ENCODE results near the gene QSOX1.

QSOX1 gene

DNA sequence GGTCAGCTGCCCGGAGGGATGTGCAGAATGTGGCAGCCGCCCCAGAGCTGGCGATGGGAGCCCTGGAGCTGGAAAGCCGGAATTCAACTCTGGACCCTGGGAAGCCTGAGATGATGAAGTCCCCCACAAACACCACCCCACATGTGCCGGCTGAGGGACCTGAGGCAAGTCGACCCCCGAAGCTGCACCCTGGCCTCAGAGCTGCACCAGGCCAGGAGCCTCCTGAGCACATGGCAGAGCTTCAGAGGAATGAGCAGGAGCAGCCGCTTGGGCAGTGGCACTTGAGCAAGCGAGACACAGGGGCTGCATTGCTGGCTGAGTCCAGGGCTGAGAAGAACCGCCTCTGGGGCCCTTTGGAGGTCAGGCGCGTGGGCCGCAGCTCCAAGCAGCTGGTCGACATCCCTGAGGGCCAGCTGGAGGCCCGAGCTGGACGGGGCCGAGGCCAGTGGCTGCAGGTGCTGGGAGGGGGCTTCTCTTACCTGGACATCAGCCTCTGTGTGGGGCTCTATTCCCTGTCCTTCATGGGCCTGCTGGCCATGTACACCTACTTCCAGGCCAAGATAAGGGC, 41.9 kb downstream of the QSOX1 start:
- no peak for TF ChIP-seq GATA3 (IDR thresholded peaks at IDR 0.05; ENCODE audit: low read depth, low read length)
- TF ChIP-seq GATA2 (IDR thresholded peaks at IDR 0.05; ENCODE audit: low read depth, low read length): no peak; the same call in 1 of the 2 replicates

DNA sequence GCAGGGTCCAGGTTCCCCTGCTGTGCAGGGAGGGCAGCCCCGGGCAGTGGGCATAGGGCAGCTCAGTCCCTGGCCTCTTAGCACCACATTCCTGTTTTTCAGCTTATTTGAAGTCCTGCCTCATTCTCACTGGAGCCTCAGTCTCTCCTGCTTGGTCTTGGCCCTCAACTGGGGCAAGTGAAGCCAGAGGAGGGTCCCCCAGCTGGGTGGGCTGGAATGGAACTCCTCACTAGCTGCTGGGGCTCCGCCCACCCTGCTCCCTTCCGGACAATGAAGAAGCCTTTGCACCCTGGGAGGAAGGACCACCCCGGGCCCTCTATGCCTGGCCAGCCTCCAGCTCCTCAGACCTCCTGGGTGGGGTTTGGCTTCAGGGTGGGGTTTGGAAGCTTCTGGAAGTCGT, 42.6 kb downstream of the QSOX1 start:
- TF ChIP-seq GATA2 (IDR thresholded peaks at IDR 0.05; ENCODE audit: low read depth, low read length) (no peak), GATA3 (IDR thresholded peaks at IDR 0.05; ENCODE audit: low read depth, low read length) (no peak)

GRCh38 chr1:180198196-180198595, 43.5 kb downstream of the QSOX1 start:
- no peak for TF ChIP-seq GATA2 (IDR thresholded peaks at IDR 0.05; ENCODE audit: low read depth, low read length)
- TF ChIP-seq GATA3 (IDR thresholded peaks at IDR 0.05; ENCODE audit: low read depth, low read length): no peak

DNA sequence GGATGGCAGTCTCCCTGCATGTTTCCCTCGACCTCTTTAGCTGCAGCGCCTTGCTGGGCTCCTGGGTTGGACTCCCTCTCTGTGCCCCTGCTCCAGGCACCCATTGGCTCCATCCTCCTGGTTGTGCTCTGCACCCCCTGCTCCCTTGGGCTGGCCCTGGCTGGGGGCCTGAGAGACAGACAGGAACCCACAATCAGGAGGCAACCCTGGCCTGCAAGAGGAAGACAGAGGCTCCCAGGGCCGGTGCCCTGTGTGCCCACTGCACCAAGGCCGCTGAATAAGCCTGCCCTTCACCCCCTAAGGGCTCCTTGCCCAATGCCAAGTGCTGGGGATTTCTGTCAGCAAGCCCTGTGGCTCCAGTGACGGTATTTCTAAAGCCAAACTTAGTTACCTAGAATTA, 43.9 kb downstream of the QSOX1 start:
- no peak for TF ChIP-seq GATA2 (IDR thresholded peaks at IDR 0.05; ENCODE audit: low read depth, low read length)
- TF ChIP-seq GATA3 (IDR thresholded peaks at IDR 0.05; ENCODE audit: low read depth, low read length): no peak

DNA sequence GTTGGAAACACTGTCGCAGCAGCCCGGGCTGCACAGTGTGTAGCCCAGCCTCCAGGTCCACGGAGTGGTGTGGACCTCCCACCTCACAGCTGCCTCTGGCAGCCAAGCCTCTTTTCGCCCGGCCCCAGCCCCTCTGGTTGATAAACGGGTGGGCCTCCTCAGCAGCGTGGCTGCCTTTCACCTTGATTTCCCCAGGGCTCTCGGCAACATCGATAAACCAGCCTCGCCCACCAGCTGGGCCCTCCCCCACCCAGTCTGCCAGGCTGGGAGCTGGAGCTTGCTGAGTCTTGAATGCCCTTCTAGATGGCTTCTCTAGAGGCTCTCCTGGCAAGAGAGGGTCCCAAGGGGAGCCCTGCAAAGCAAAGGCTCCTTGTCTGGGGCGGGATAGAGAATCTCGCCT, 44.3 kb downstream of the QSOX1 start:
- TF ChIP-seq GATA2 (IDR thresholded peaks at IDR 0.05; ENCODE audit: low read depth, low read length): no peak
- no peak for TF ChIP-seq GATA3 (IDR thresholded peaks at IDR 0.05; ENCODE audit: low read depth, low read length)

DNA sequence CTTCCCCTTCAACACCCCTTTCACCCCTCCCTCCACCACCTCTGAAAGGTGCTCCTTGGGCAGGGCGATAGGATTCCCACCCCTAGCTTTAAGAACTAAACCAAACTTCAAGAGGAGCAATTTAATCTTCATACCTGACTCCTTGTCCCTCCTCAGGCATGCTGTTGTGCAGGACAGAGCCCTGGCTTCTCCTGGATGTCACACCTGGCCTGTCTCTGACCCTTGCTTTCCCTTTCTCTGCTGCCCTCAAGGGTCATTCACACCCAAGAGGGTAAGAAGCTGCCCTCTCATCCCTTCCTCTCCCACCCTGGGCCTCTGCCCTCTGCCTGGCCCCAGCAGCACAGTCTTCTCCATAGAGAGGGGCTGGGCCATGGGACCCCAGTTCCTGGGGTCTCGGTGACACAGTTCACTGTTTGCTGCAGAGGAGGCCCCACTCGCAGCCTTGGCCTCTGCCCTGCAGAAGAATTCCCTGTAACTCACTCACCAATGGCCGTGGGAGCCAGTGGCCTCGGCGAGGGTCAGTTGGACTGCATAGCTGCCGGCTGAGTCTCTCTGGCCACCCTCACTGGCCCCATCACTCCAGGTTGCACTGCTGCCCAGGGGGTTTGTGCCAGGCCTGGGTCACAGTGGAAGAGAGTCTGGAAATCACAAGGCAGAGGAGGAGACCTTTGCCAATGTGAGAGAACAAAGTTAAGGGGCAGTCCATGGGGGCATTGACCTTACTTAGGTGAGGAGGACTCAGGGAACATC, 47.0 kb downstream of the QSOX1 start:
- TF ChIP-seq GATA2 (IDR thresholded peaks at IDR 0.05; ENCODE audit: low read depth, low read length) (no peak), GATA3 (IDR thresholded peaks at IDR 0.05; ENCODE audit: low read depth, low read length) (no peak)

DNA sequence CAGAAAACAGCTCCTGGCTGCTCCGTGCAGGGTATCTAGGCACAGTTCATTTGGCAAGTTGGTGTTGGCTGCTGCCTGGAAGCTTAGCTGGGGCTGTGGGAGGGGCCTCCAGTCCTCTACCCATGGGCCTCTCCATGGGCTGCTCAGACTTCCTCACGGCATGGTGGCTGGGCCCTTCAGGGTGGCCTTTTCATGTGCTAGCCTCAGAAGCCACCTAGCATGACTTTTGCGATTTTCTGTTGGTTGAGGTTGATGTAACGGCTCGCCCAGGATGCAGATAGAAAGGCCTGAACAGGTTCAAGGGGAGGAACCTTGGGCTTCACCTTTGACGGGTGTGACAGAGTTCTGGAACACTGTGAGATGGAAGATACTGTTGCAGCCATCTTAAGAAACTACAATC, 49.6 kb downstream of the QSOX1 start:
- no peak for TF ChIP-seq GATA2 (IDR thresholded peaks at IDR 0.05; ENCODE audit: low read depth, low read length)
- no peak for TF ChIP-seq GATA3 (IDR thresholded peaks at IDR 0.05; ENCODE audit: low read depth, low read length)

- TF ChIP-seq GATA2 (IDR thresholded peaks at IDR 0.05; ENCODE audit: low read depth, low read length) (no peak), GATA3 (IDR thresholded peaks at IDR 0.05; ENCODE audit: low read depth, low read length) (no peak)
Measured at GRCh38 chr1:180206581-180206980, 51.9 kb downstream of the QSOX1 start.

- TF ChIP-seq GATA2 (IDR thresholded peaks at IDR 0.05; ENCODE audit: low read depth, low read length) (no peak), GATA3 (IDR thresholded peaks at IDR 0.05; ENCODE audit: low read depth, low read length) (no peak)
Measured at GRCh38 chr1:180208264-180208663, 53.6 kb downstream of the QSOX1 start.

GRCh38 chr1:180210008-180210620, 55.4 kb downstream of the QSOX1 start:
- TF ChIP-seq GATA2 (IDR thresholded peaks at IDR 0.05; ENCODE audit: low read depth, low read length) (no peak), GATA3 (IDR thresholded peaks at IDR 0.05; ENCODE audit: low read depth, low read length) (no peak)

GRCh38 chr1:180211156-180211859, 56.6 kb downstream of the QSOX1 start:
- TF ChIP-seq GATA2 (IDR thresholded peaks at IDR 0.05; ENCODE audit: low read depth, low read length) (no peak), GATA3 (IDR thresholded peaks at IDR 0.05; ENCODE audit: low read depth, low read length) (no peak)

GRCh38 chr1:180211860-180212229, 57.2 kb downstream of the QSOX1 start:
- TF ChIP-seq GATA2 (IDR thresholded peaks at IDR 0.05; ENCODE audit: low read depth, low read length) (no peak), GATA3 (IDR thresholded peaks at IDR 0.05; ENCODE audit: low read depth, low read length) (no peak)

DNA sequence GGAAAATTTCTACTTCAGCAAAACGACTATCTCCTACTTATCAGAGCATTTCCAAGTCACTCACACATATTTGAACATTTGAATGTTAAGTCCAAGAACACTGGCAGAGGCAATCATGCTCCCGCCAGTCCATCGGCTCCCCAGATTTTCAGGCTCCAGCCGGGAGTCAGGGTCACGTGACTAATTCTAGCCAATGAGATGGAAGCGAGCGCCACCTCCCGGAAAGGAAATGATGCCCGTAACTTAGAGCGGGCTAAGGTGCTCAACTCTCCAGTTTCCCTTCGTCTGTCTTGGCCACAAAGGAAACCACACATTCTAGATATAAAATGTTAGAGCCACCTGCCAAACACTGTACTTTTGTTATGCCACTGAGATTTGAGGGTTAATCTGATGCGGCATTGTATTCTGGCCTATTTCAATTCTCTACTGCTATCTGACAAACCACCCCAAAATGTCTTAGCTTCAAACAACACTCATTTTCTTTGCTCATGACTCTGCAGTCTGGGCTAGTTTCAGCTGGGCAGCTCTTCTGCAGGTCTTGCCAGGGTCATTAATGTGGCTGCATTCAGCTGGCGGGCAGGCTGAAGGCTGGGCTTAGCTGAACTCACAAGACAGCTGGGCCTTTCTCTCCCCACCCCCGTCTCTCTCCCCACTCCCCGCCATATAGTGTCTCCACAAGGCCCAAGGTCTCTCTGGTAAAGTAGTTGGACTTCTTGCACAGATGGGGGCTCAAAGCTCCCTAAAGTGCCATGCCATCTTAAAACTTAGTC, 58.9 kb downstream of the QSOX1 start:
- TF ChIP-seq GATA3 (IDR thresholded peaks at IDR 0.05; ENCODE audit: low read depth, low read length) (no peak), GATA2 (IDR thresholded peaks at IDR 0.05; ENCODE audit: low read depth, low read length) (no peak)

Data from SH-SY5Y (cell line).